A549 (cell line): ENCODE measurements around the gene TAF1D. TPM values are rescaled to one million over a fixed set of nuclear protein-coding genes. Genes with fewer than 3 reads are reported as not detected.

Source experiments
- ATAC-seq, 2 experiments: fragments of 200-7000 bp in 1 of 2; fragments of >200 bp in 1 of 2; cut with Nextera tagmentation in 1 of 2; cut with Tn5 transposase in 1 of 2; 3 replicates each; pipeline versions ENCODE4 v1.8.0 to v1.9.1; 2018 to 2020; ENCODE audit warnings: mild to moderate bottlenecking in 1 of 2, moderate library complexity in 1 of 2
- CTCF ChIA-PET: fragments of 300-600 bp; sonication (Branson Sonifier 250); formaldehyde crosslinking; extraction: SDS; loops from one replicate; lab custom pipeline; 2021; ENCODE audit warnings: antibody characterized with exemption, inconsistent platforms; lab: Yijun Ruan, JAX
- POLR2A ChIA-PET: fragments of 350-600 bp; formaldehyde crosslinking; extraction: SDS; loops from one replicate; lab custom pipeline; 2021; ENCODE audit warnings: antibody characterized with exemption, inconsistent platforms; lab: Yijun Ruan, JAX
- DNase-seq, 2 experiments: peaks; one replicate each; pipeline versions ENCODE4 v3.0.0 to v3.0.0-alpha.2; 2011 to 2016; ENCODE audit warnings: low read depth in 1 of 2, low spot score in 1 of 2
- FAIRE-seq: peaks from 2 replicates; lab custom pipeline; 2011; peaks lifted over from hg19 to GRCh38; lab: Jason Lieb, UNC
- H3K27ac ChIP-seq, 2 experiments: fragments of >200 bp; sonication (Bioruptor Twin); formaldehyde crosslinking; 3 replicates each; pipeline ENCODE4 v1.5.1; 2016 to 2017
- H3K4me1 ChIP-seq: fragments of >200 bp; sonication (Bioruptor Twin); formaldehyde crosslinking; 3 replicates; pipeline ENCODE4 v1.6.1; 2016
- H3K4me2 ChIP-seq: fragments of >200 bp; sonication (Bioruptor Twin); formaldehyde crosslinking; 3 replicates; pipeline ENCODE4 v1.6.1; 2016
- H3K4me3 ChIP-seq: fragments of >200 bp; sonication (Bioruptor Twin); formaldehyde crosslinking; 3 replicates; pipeline ENCODE4 v1.5.1; 2016
- H3K9me3 ChIP-seq: fragments of >200 bp; sonication (Bioruptor Twin); formaldehyde crosslinking; 3 replicates; pipeline ENCODE4 v1.6.1; 2016
- BCL3 ChIP-seq: fragments of >200 bp; sonication (Bioruptor Twin); formaldehyde crosslinking; IDR thresholded peaks from 3 replicates; pipeline ENCODE4 v1.6.1; 2016
- CBX8 ChIP-seq: fragments of 200-600 bp; sonication (generic); IDR thresholded peaks from 2 replicates; pipeline ENCODE4 v1.6.1; 2016
- CEBPB ChIP-seq, 2 experiments: fragments of >200 bp in 1 of 2; sonication (Bioruptor Twin) in 1 of 2; formaldehyde crosslinking in 1 of 2; IDR thresholded peaks; 2 replicates each; pipeline ENCODE4 v1.6.1; 2012 to 2016
- CHD2 ChIP-seq: fragments of 150-350 bp; IDR thresholded peaks from 2 replicates; pipeline ENCODE4 v1.6.1; 2014; ENCODE audit warnings: low read length; ENCODE audit not compliant: partially characterized antibody
- CTCF ChIP-seq: fragments of >200 bp; sonication (Bioruptor Twin); formaldehyde crosslinking; IDR thresholded peaks from 3 replicates; pipeline ENCODE4 v1.5.1; 2016
- E2F6 ChIP-seq: IDR thresholded peaks from 2 replicates; pipeline ENCODE4 v1.6.1; 2012; ENCODE audit warnings: low read depth, borderline replicate concordance
- ELK1 ChIP-seq: fragments of 150-350 bp; IDR thresholded peaks from 2 replicates; pipeline ENCODE4 v1.6.1; 2014; ENCODE audit warnings: low read depth, mild to moderate bottlenecking, low read length
- EP300 ChIP-seq, 2 experiments: fragments of >200 bp; sonication (Bioruptor Twin); formaldehyde crosslinking; IDR thresholded peaks; 2 replicates in 1 of 2; 3 replicates in 1 of 2; pipeline ENCODE4 v1.6.1; 2016 to 2017
- FOSL2 ChIP-seq, 2 experiments: fragments of 450-650 bp in 1 of 2; fragments of >200 bp in 1 of 2; sonication (Bioruptor Twin) in 1 of 2; formaldehyde crosslinking; IDR thresholded peaks; 2 replicates each; pipeline versions ENCODE4 v1.5.0 to v1.6.1; 2016 to 2020; ENCODE audit warnings: mild to moderate bottlenecking in 1 of 2, moderate library complexity in 1 of 2
- HOXA7 ChIP-seq: fragments of 250-450 bp; sonication (Bioruptor Pico); IDR thresholded peaks from 2 replicates; pipeline ENCODE4 v1.5.0; 2020; ENCODE audit warnings: mild to moderate bottlenecking, moderate library complexity
- JUN ChIP-seq, 2 experiments: fragments of >200 bp; sonication (Bioruptor Twin); formaldehyde crosslinking; IDR thresholded peaks; 2 replicates in 1 of 2; 3 replicates in 1 of 2; pipeline ENCODE4 v1.6.1; 2016 to 2017
- JUNB ChIP-seq: fragments of >200 bp; sonication (Bioruptor Twin); formaldehyde crosslinking; IDR thresholded peaks from 2 replicates; pipeline ENCODE4 v1.6.1; 2016
- MAFK ChIP-seq: fragments of 450-650 bp; IDR thresholded peaks from 2 replicates; pipeline ENCODE4 v1.6.1; 2014; ENCODE audit not compliant: partially characterized antibody
- MAX ChIP-seq: IDR thresholded peaks from 2 replicates; pipeline ENCODE4 v1.6.1; 2012
- PBX3 ChIP-seq: IDR thresholded peaks from 2 replicates; pipeline ENCODE4 v1.6.1; 2012
- PHF8 ChIP-seq: fragments of 200-600 bp; sonication (generic); IDR thresholded peaks from 2 replicates; pipeline ENCODE4 v1.6.1; 2016; ENCODE audit warnings: low read depth, mild to moderate bottlenecking, antibody characterized with exemption, moderate library complexity, borderline replicate concordance
- POLR2A ChIP-seq: IDR thresholded peaks from 2 replicates; pipeline ENCODE4 v1.6.1; 2012; ENCODE audit warnings: mild to moderate bottlenecking, low read length
- RAD21 ChIP-seq, 2 experiments: fragments of >200 bp in 1 of 2; sonication (Bioruptor Twin) in 1 of 2; formaldehyde crosslinking in 1 of 2; IDR thresholded peaks in 1 of 2; conservative IDR thresholded peaks in 1 of 2; 2 replicates in 1 of 2; 3 replicates in 1 of 2; pipeline ENCODE4 v1.6.1; 2012 to 2018; ENCODE audit warnings: inconsistent platforms in 1 of 2
- USF2 ChIP-seq: fragments of 450-650 bp; IDR thresholded peaks from 2 replicates; pipeline ENCODE4 v1.6.1; 2014; ENCODE audit warnings: antibody characterized with exemption
- ZFP36 ChIP-seq: fragments of 450-650 bp; IDR thresholded peaks from 2 replicates; pipeline ENCODE4 v1.6.1; 2014; ENCODE audit warnings: borderline replicate concordance; ENCODE audit not compliant: partially characterized antibody
- WGBS: methylation state at CpG from one replicate; pipeline ENCODE4 v1.1.6; 2017; ENCODE audit errors: missing lambda C conversion rate; 5-methylcytosine and 5-hydroxymethylcytosine counted together
- polyA plus RNA-seq, 4 experiments: library from polyadenylated mRNA; depleted of rRNA in 3 of 4; stranded (reverse); fragments of >200 nt; fragmentation: RNase III in 1 of 4; extraction: RNeasy Plus Mini Kit Qiagen cat#74134 plus additional on column Dnase treatment in 1 of 4; gene quantifications; 2 replicates in 3 of 4; 3 replicates in 1 of 4; pipeline ENCODE4 v1.2.3, GENCODE V29; 2011 to 2017

TAF1D gene
- polyA plus RNA-seq, 2 of the 4 experiments (the other 2 are of a cell fraction) = 116 to 218 TPM

GRCh38 chr11:93784935-93785360 lies 43.7 kb upstream of the TAF1D start:
- H3K4me3 ChIP-seq = peak overlapping the region; percentile 83
- ChIA-PET CTCF (no interaction called here), POLR2A (no interaction called here)
- DNase-seq (no peak), FAIRE-seq (no peak), ATAC-seq (peak; percentile 7 to 10; a peak in 4 of 6 replicates)
- H3K27ac ChIP-seq = peak overlapping the region; percentile 91 to 99
- 2% methylated on average over 13 of the region's 13 CpGs for WGBS
- H3K4me1 ChIP-seq = peaks cover 20% of the 10 kb centered on the region
- H3K4me2 ChIP-seq = peak overlapping the region; percentile 88
- no peaks in the 10 kb centered on the region for H3K9me3 ChIP-seq
- TF ChIP-seq EP300 (IDR thresholded peaks at IDR 0.05) = no peak
- TF ChIP-seq BCL3 = no peak
- TF ChIP-seq USF2 = no peak
- TF ChIP-seq MAFK = no peak
- TF ChIP-seq CBX8 = no peak
- TF ChIP-seq CEBPB (IDR thresholded peaks at IDR 0.05) = 0 out of 4 replicates have a peak, but pooled peaks of 1 of the 2 experiments have one; percentile 16

GRCh38 chr11:93784145-93784934 lies 43.0 kb upstream of the TAF1D start, which contains the start of gene MED17:
Gene MED17, plus strand, starts transcription at chr11:93784282. Its CDS starts 232 bp downstream, at chr11:93784514.
- POLR2A ChIA-PET = interaction anchor here (0.6 to 1.3 kb wide), 10 partner anchors 8 to 92 kb away, joined by 3 to 48 read pairs (median 4); partner anchors contain the start of genes C11orf54 and TAF1D
- peak; percentile 89 to 90 for DNase-seq
- Histone ChIP-seq H3K4me1 (peaks cover 20% of the 10 kb centered on the region), H3K27ac (peak within 1 kb of the TSS; percentile 91 to 99), H3K4me3 (peak within 1 kb of the TSS; percentile 83)
- no peak for FAIRE-seq
- CTCF ChIA-PET = interaction anchor here (0.6 to 1.2 kb wide), 3 partner anchors 12 to 55 kb away, joined by 3 to 6 read pairs (median 3); no protein-coding TSS in a partner anchor
- peak; percentile 99 for ATAC-seq
- TF ChIP-seq CTCF (peak; percentile 21; the same call in 2 of the 3 replicates), FOSL2 (IDR thresholded peaks at IDR 0.05) (no peak), FOSL2 (CRISPR knock-in tag; IDR thresholded peaks at IDR 0.05) (peak; percentile 59), E2F6 (peak; percentile 79), HOXA7 (no peak), BCL3 (peak; percentile 90), PHF8 (peak; percentile 79), JUN (IDR thresholded peaks at IDR 0.05) (peak; percentile 71 to 85; a peak in 4 of 5 replicates), POLR2A (peak; percentile 80), MAX (peak; percentile 67), ZFP36 (no peak), RAD21 (conservative IDR thresholded peaks at IDR 0.05 in 1 of 2, IDR thresholded peaks at IDR 0.05 in 1 of 2) (0 out of 5 replicates have a peak, but pooled peaks of 1 of the 2 experiments have one; percentile 7), CHD2 (peak; percentile 23), ELK1 (no peak), JUNB (no peak), PBX3 (0 out of 2 replicates have a peak, but pooled peaks have one; percentile 48)
- TF ChIP-seq, all 56 proteins: peak for 11
- WGBS = under 1% methylated on average over 34 of the region's 72 CpGs
- Histone ChIP-seq H3K4me2 (peak within 1 kb of the TSS; percentile 88), H3K9me3 (no peaks in the 10 kb centered on the region)
